ENCODE results near the gene PARD3.
"Not testable (repeated sequence)": the region's sequence is repeated elsewhere in the genome, so short reads cannot be mapped to it uniquely, and the experiment has no call there.

Gene PARD3

DNA sequence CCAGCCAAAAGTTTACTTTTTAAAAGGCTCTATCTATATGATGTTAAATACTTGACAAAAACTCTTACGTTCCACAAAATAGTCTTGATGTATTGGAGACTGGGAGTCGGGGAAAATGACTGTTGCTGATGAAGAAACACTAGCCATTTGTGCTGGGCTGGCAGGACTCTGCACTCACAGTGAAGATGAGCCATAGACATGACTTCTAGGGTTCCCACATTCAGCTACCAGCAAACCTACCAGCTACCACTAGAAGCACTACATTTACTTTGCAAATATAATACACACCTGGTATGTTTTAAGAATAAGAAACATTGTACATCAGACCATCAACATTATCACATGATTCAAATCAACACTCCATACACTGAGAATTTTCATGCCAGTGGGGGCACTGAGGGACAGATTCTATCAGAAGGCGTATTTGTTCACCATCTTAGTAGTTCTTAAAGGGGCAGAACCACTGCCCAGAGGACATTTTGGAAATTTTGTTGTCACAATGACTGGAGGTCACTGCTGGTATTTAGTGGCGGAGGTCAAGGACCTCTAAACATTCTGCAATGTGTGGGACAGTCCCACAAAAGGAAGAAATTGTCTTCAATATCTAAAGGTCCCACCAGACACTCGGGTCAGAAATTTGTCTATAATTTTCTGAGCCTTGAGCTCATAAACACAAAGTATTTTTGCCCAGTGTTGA is 52.3 kb downstream of the PARD3 start:
- no peak for DNase-seq

DNA sequence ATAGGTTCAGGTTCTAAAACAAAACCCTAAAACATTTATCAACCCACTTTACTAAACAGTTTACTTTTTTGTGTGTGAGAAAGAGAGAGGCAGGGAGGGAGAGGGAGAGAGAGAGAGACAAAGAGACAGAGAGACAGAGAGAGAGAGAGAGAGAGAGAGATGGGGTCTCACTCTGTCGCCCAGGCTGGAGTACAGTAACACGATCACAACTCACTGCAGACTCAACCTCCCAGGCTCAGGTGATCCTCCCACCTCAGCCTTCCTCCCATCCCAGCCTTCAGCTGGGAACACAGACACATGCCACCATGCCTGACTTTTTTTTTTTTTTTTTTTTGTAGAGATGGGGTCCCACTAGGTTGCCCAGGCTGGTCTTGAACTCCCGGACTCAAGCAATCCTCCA is 52.9 kb downstream of the PARD3 start:
- no peak for DNase-seq

DNA sequence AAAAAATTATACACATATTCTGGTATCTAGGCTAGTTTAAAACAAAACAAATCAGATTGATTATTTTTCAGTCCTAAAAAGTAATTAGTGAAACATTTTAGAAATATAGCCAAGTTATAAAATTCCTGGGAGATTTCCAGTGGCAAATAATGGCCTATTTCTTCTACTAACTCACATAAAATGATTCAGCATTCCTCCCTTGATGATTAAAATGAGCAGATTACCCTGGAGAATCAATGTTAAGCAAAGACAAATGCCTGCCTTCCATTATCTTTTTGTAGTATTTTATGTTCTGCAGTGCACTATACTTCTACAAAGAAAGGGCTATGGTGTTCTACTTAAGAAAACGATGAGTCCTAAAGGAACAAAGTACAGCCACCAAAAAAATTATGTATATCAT is 53.6 kb downstream of the PARD3 start:
- no peak for DNase-seq

DNA sequence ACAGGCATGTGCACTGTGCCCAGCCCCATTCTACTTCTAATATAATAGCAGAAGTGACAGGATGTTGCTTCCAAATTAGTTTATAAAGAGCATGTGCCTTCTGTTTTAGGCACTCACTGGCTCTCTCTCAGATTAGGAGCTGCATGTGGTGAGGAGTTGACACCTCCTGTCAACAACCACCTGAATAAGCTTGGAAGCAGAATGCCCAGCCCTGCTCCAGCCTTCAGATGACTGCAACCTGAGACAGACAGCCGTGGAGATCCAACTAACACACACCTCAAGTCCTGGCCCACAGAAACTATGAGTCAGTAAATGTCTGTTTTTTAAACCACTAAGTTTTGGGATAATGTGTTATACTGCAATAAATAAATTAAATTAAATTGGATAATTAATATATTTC is 54.5 kb downstream of the PARD3 start:
- no peak for DNase-seq

DNA sequence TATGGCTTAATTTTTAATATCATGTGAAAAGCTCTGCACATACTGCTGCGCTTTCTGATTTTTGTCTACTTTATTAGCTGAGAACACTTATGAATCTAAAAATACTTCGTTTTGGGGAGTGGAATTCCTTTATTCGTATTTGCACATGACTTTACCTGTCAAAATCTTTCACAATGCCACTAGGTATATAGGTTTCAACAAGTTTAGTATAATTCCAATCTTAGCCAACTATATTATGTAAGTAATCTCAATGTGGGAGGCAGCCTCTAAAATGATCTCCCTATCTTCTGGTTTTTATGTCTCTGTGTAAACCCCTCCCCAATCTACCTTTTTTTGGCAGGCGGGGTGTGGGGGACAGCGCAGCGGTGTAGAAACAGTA is 55.3 kb downstream of the PARD3 start:
- no peak for DNase-seq

DNA sequence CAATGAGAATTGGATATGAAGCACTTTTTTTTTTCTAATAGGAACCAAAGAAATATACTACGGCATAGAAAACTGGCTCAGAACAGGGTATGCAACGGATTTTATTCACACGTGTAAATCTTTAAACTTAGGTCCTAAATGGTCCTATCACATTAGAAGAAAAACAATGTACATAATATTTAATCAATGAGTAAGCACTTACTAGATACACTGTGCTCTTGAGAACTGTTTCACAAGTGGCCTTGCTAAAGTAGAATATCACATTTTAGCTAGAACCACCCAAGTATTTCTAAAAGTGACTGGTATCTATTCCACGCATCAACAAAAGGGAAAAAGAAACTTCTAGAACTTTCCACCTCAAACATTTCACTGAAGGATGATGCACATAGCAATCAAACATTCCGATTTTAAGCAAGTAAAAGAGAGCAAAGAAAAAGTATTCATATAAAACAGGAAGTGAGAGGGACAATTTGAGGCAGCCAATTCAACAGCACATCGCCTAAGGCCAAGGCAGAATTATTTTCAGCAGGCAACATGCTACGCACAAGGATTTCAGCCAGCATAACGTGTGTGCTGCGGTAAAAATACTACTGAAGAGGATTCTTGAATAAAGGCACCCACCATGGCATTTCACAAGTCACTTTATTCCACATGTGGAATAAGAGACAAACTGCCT is 55.8 kb downstream of the PARD3 start:
- no peak for DNase-seq

DNA sequence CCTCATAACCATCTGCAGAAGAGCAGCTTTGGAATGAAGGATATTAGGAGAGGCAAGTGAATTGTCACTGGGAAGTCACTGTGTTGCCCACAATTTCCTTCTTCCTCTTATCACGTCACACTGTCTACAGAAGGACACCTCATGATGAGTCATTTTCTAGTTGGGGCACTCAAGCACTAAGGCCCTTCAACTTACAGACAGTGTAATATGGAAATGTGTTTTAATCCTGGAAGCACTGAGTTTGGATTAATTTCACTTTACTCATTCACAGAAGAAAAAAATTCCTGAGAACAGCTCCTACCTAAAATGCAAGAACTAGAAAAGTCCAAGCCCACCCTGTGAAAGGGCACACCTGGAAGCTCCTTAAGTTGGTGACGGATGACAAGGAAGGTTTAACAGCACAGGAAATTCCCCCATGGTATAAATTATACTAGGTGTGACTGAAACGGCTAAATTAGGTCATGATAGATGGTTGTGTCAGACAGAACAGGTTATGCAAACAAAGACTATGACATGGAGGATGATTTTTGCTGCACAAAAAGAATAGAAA is 56.6 kb downstream of the PARD3 start:
- peak; percentile 9 for DNase-seq

DNA sequence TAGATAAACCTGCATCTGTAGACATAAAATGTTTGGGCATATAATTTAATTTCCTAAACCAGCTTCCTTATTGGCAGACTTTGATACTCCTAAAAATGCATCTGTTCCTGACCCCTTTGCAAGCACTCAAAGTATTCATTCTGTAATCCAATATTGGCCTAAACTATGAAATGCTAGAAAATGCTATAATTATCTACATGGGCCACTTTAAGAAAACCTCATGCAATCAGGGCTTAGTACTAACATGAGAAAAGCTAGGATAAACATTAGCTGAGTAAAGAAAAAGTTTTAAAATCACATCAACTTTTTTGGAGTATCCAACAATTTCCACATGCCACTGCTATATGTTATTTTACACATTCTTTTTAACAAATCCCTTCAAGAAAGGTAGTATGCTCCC is 57.2 kb downstream of the PARD3 start:
- DNase-seq: no peak

DNA sequence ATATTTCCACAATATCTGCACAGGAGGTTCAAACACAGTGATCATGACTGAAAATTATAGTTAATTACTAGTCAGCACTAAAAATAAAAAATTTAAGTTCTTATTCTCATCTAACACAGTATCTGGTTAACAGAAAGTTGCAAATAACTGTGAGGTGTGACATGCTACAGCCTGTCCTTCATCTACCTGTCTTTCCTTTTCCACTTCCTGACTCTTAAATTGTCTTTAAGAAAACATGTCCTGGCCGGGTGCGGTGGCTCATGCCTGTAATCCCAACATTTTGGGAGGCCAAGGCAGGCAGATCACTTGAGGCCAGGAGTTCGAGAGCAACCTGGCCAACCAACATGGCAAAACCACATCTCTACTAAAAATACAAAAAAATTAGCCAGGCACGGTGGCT is 57.9 kb downstream of the PARD3 start:
- not testable (repeated sequence) for DNase-seq

DNA sequence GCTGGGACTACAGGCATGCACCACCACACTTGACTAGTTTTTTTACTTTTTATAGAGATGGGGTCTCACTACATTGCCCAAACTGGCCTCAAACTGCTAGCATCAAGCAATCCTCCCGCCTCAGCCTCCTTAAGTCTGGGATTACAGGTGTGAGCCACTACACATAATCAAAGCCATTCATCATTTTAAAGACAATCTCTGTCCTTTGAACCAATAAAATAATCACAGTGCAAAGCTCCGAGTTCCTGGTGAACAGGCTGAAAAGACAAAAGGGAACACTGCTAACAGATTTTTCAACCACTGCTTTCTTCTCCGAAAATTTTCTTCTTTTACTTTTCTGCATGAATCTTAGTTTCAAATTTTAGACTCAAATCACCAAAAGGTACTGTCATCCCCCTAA is 58.5 kb downstream of the PARD3 start:
- no peak for DNase-seq

DNA sequence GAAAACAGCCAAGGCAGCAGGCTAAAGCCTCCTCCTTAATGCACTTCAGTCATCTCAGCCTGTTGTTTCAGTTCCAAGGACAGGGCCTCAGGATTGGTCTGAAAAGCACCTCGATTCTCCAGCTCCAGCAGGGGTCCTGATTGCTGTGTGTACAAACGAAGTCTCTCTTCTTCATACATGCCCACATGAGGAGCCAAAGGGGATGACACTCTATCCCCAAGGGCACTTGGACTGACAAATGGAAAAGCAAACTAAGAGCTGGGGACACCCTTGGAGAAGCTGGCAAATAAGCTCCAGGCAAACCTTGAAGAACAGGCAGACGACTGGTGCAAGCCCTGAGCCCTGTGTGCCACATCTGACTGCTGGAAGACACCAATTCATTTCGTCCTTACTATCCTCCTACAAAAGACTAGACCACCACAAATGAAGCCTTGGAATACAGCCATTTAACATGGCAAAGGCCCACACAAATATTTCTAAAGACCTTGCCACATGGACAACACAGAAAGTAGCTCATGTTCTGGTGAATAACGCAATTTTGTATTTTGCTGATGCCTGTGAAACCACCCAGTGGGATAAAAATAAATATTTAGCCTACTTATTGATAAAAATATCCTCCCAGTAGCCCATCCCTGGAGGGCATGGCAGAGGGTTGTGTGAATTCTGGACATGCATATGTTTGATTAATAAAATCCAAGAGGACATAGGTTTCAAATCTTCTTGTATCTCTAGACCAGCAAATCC is 61.9 kb downstream of the PARD3 start:
- DNase-seq: no peak

DNA sequence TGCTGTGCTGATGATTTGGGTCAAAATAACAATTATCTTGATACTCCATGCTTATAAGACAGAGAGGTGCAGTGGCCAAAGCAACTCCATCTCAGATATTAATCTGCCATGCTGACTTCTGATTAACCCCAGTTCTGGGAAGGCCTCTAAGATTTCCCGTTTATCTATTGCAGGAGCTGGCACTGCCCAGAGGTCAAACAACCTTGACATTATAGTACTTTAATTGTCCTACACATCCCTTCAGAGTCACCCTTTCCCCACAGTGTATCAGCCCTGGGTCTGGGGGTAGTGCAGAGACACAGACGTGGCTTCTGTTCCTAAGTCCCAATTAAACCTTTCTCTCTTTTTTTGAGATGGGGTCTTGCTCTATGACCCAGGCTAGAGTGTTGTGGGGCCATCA is 63.8 kb downstream of the PARD3 start:
- peak; percentile 3 for DNase-seq

DNA sequence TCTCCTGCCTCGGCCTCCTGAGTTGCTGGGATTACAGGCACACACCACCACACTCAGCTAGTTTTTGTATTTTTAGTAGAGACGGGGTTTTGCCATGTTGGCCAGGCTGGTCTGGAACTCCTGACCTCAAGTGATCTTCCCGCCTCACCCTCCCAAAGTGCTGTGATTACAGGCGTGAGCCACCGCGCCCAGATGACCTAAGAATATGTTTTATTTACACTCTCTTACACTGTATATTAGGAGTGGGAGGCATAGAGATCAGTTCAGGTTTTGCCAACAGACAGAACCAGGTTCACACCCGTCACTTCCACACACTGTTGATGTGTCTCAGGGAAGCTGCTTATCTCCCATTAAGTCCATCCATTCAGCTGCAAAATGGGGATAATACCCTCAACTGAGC is 64.3 kb downstream of the PARD3 start:
- DNase-seq: not testable (repeated sequence)

DNA sequence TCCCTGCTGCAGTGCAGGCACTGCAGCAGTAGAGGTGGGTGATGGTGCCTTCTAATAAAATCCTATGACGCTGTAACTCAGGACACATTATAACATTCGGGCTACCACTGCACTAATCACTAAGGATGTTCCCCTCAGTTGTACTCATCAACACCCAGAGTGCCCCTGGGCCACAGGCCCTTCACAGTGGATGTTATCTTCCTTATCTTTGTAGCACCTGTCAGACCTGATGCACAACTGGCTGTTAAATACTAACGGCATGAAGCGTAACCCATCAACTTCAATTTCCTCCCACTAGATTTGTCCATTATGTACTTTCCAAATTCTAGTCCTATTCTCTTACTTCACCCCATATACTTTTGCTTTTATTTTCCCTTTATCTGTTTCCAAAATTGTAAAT is 66.3 kb downstream of the PARD3 start:
- DNase-seq: no peak

DNA sequence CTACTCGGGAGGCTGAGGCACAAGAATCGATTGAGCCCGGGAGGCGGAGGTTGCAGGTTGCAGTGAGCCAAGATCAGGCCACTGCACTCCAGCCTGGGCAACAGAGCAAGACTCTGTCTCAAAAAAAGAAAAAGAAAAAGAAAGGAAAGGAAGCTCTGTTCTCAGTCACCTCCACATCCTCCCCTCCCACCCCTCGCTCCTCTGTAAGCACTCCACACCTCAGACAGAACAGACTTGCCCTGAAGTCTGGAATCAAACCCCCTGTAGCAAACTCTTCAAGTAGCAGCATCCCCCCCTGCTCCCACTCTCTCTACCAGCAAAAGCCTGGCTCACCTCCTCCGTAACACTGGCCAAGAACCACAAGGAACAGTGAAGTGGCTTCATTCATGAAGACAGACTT is 66.7 kb downstream of the PARD3 start:
- no peak for DNase-seq

DNA sequence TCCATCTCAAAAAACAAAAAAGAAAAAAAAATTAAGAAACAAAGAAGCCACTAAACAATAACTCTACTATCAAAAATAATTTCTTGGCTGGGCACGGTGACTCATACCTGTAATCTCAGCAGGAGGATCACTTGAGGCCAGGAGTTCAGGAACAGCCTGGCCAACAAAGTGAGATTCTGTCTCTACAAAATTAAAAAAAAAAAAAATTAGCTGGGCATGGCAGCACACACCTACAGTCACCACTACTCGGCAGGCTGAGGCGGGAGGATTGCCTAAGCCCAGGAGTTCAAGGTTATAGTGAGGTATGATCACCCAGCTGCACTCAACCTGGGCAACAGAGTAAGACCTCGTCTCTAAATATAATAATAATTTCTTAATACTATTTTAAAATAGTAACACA is 69.0 kb downstream of the PARD3 start:
- DNase-seq: no peak

DNA sequence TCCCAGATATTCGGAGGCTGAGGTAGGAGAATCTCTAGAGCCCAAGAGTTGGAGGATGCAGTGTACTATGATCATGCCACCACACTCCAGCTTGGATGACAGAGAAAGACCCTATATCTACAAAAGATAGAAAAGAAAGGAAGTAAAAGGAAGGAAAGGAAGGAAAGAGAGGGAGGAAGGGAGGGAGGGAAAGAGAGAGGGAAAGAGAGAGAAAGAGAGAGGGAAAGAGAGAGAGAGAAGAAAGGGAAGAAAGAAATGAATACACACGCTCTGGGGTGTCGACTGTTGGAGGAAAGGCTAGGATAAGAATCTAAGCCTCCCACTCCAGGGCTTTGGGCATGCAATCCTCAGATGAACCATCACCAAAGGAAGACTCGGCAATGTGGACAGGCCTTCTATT is 69.9 kb downstream of the PARD3 start:
- no peak for DNase-seq

DNA sequence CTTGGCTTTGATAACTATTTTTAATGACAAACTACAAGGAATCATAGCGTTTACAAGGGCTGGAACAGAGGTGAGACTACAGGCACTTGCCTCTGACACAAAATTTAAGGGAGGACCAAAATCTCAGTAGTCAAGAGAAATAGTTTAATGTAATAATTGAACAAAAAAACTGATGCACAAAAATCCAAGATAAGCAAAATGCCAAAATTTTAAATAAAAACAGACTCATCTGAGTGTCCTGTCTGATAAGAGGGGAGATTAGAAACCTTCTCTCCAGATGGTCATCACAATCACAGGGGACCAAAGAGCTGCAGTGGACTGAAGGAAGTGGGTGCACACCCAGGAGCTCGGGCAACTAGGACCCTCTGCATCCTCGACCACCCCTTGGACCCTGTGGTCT is 70.5 kb downstream of the PARD3 start:
- DNase-seq: no peak

DNA sequence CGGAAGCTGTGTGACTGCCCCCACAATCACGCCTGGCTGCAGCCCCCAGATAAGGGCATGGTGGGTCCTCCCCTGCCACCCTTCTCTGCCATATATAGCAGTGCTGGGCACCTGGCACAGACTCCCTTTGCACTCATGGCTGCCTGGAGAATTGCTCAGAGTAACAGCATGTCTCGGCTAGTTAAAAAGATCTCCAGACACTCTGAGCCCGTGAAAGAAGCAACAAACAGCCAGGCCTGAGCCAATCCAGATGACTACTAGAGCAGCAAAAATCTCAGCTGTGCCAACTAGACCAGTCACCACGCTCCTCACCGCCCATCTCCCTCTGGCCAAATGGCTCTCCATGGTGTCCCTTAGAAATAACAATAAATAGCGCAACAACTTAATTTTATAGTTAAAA is 71.3 kb downstream of the PARD3 start:
- DNase-seq: no peak

DNA sequence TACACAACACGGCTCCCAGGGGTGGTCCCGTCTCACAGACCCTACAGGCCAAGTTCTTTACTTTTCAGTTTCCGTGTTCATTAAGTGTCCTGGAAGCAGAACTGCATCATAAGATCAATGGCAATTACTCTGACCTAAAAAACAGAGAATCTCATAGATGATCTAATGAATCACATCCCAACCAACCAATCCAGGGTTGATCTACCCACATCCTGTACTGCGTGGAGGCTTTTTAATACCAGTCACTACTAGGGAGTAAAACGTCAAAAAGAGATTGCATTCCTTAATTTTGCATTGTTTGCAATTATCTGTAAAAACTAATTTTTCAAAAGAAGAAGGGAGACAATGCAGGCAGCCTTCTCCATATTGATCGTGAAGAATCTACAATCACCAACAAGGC is 72.6 kb downstream of the PARD3 start:
- no peak for DNase-seq

DNA sequence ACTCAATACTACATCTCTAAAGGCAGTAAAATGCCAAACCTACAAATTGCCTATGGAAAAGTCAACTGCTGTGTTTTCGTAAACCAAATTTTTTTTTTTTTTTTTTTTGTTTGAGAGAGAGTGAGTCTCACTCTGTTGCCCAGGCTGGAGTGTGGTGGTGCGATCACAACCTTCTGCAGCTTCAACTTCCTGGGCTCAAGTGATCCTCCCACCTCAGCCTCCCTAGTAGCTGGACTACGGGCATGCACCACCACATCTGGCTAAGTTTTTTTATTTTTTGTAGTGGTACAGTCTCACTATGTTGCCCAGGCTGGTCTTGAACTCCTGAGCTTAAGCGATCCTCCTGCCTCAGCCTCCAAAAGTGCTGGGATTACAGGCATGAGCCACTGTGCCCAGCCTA is 74.0 kb downstream of the PARD3 start:
- DNase-seq: not testable (repeated sequence)

DNA sequence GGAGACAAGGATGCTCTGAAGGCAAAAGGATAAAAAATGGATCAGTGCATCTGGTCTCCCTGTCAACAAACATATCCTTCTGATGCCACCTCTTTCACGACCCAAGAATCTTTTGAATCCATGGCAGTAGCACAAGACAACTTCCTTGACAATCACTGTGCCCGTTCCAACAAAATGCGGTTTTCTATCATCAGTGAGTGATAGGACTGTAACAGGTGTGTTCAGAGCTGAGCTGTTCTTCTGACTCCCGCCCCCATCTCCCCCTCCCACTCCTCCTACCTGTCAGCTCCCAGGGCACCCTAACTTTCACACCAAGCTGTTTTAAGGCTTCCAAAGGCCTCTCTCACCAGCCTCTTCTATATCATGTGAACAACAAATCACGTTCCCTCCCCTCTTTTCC is 74.8 kb downstream of the PARD3 start:
- no peak for DNase-seq

DNA sequence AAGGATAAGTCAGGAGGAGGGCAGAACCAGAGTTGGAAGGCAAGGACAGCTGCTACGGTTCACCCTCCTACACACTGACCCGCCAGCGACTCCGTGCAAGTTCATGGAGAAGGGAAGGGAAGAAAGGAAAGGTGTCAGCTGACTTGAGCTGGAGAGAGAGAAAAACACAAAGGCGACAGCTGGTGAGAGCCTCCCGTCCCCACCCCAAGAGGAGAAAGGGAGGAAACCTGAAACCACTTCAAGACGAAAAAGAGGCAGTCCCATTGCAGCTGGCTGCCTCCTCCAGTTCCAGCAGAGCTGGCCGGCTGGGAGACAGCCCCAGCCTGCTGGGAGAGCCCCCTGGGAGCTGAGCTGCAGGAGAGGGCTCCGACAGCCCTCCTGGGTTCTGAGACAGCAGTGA is 75.2 kb downstream of the PARD3 start:
- no peak for DNase-seq

DNA sequence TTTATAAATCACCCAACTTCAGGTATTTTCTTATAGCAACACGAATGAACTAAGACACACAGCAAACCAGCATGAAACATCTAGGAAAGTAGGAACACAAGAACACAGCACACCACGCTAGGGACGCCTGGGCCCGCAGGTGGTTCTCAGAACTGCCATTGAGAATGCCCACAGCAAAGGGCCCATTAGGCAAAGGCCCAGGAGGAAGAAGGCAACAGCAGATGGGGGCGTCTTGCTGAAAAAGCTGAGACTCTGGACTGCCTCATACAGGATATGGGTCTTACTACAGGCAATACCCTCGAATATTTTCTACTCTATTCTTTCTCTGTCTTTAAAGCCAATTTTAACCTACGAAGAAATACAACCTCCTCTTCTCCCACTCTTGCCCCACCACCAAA is 77.3 kb downstream of the PARD3 start:
- DNase-seq: no peak

All from hematopoietic multipotent progenitor cell treated with erythropoietin and hydrocortisone succinate and interleukin-3 and kit ligand, for 8 days (in vitro differentiated cells).